Heart right ventricle (tissue), 16 donors: ENCODE measurements around the gene PTPN4. TPM values are rescaled to one million over a fixed set of nuclear protein-coding genes. Genes with fewer than 3 reads are reported as not detected.

Source experiments
- ATAC-seq, 8 donors: fragments of 200-7000 bp; cut with Tn5 transposase; one replicate each; pipeline ENCODE4 v1.9.1; 2020; ENCODE audit warnings: mild to moderate bottlenecking in 8 of 8, moderate library complexity in 8 of 8, moderate number of reproducible peaks in 1 of 8
- DNase-seq, 2 donors: peaks; one replicate each; pipeline ENCODE4 v3.0.0-alpha.2; 2020
- H3K27ac ChIP-seq, 10 donors: fragments of 200-600 bp; sonication (generic) in 2 of 10; one replicate each; pipeline versions ENCODE4 v1.5.0 to v1.8.0; 2020 to 2022; ENCODE audit warnings: mild to moderate bottlenecking in 3 of 10
- H3K27me3 ChIP-seq, 7 donors: fragments of 200-600 bp; one replicate each; pipeline ENCODE4 v1.8.0; 2021 to 2022; ENCODE audit warnings: mild to moderate bottlenecking in 2 of 7
- H3K36me3 ChIP-seq, 9 donors: fragments of 200-600 bp; sonication (generic) in 1 of 9; one replicate each; pipeline versions ENCODE4 v1.5.0 to v1.8.0; 2020 to 2022; ENCODE audit warnings: mild to moderate bottlenecking in 2 of 9
- H3K4me1 ChIP-seq, 9 donors: fragments of 200-600 bp; sonication (generic) in 1 of 9; one replicate each; pipeline versions ENCODE4 v1.5.0 to v1.8.0; 2020 to 2022; ENCODE audit warnings: mild to moderate bottlenecking in 4 of 9
- H3K4me3 ChIP-seq, 10 donors: fragments of 200-600 bp; sonication (generic) in 2 of 10; one replicate each; pipeline versions ENCODE4 v1.5.0 to v1.8.0; 2020 to 2022; ENCODE audit warnings: mild to moderate bottlenecking in 7 of 10, moderate library complexity in 2 of 10
- H3K9me3 ChIP-seq, 11 donors: fragments of 200-600 bp in 10 of 11; sonication (generic) in 2 of 11; one replicate each; pipeline versions ENCODE4 v1.5.0 to v1.8.0; 2013 to 2022; ENCODE audit warnings: mild to moderate bottlenecking in 2 of 11, control low read depth in 1 of 11, moderate library complexity in 1 of 11
- WGBS, 2 donors: extraction: QIAGEN DNeasy Blood & Tissue Kit; methylation state at CpG; one replicate each; pipeline ENCODE4 v1.1.7; 2013; ENCODE audit warnings: inconsistent platforms in 1 of 2; 5-methylcytosine and 5-hydroxymethylcytosine counted together
- intact Hi-C, 10 donors: fragments of 100-400 bp; cut with DNase I; formaldehyde crosslinking; loops; one replicate each; pipeline versions ENCODE4 v1.11.1 to v1.14.2; 2022
- polyA plus RNA-seq, 2 donors: library from polyadenylated mRNA; stranded (reverse); fragments of 200-250 nt; gene quantifications; one replicate each; pipeline ENCODE4 v1.2.3, GENCODE V29; 2013
- total RNA-seq, 10 donors: library from RNA; stranded (reverse); fragmentation: NEBNext Ultra II Directional in 3 of 10; extraction: Animal tissue kit (Norgen Biotek cat#: 25700) in 3 of 10; gene quantifications; one replicate each; pipeline versions ENCODE4 v1.2.1 to v1.2.4, GENCODE V29; 2021 to 2023
- TF ChIP-seq, protein P1 (sequence below), 9 donors: fragments of 200-600 bp; sonication (generic) in 2 of 9; IDR thresholded peaks; one replicate each; pipeline versions ENCODE4 v1.5.0 to v1.8.0; 2021 to 2022; ENCODE audit warnings: antibody characterized with exemption in 9 of 9, mild to moderate bottlenecking in 5 of 9, moderate library complexity in 1 of 9
- donor health status: Arrhythmogenic right ventricular cardiomyopathy.
- donor health status: ischemic (EF 13 %, LVEDD 7.1; RV severe dilation, severe dysfunction).
- donor health status: healthy with polysubstance abuse.
- donor health status: DM: no; HTN: yes; CAD: no.
- donor health status: DM: no; HTN: no; CAD: no.
- donor health status: ischemic (EF 25% LVEDD 6.9; RV normal size, moderate dysfunction).
- donor health status: ischemic (EF 25% LVEDD 5.7; RV mildly dilated, moderate dysfunction).
- donor health status: healthy.
- donor health status: DM: yes; HTN: yes; CAD: no.
- donor health status: Ischemic cardiomyopathy.
- donor health status: ischemic (EF 35%, LVEDD 5.7; RV mildly dilated, moderate dysfunction).
- donor health status: nonischemic (EF 11% LVEDD 7.7; RV severe dilation, severe dysfunction).
- donor health status: DM: yes; HTN: yes; CAD: no.
- donor health status: PGD.
- donor health status: ischemic (EF 29% LVEDD 5.4; RV normal size, mild dysfunction).
- donor health status: nonischemic (EF 23%, LVEDD 6.1; RV moderate dilation, normal function).

Gene PTPN4
- total and polyA plus RNA-seq, 12 donors = 2.5 to 56.1 (median 44.7) TPM

DNA sequence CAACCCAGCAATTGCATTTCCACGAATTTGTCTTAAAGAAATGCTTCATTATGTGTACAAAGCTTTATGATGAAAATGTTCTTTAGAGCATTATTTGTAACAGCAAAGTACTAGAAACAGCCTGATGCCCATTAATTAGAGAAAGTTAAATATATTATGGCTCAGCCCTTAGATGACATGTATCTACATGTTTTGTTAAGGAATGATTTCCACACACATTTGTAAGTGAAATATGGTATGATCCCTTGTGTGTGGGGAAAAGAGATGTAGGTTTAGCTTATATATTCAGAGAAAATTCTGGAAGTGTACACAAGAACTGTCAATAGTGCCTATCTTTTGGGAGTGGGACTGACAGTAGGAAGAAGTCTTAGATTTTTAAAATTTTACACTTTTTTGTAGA, 3.8 kb upstream of the PTPN4 start:
- DNase-seq (no peak), ATAC-seq (no peak)
- H3K36me3 ChIP-seq = no peaks in the 10 kb centered on the region
- H3K27me3 ChIP-seq = no peaks in the 10 kb centered on the region
- H3K4me1 ChIP-seq = peaks cover 0 to 37% (median 3%) of the 10 kb centered on the region in 9 donors
- H3K4me3 ChIP-seq = no peak overlapping the region
- intact Hi-C loops = loop anchor here in 7 of 10 donors (2.0 to 10.0 kb wide), 11 partner anchors 46 to 419 kb away; partner anchors contain the start of gene EPB41L5 (in 1 of the 7)
- WGBS, 2 donors = 67 to 90% methylated on average over 1 of the region's 1 CpG
- H3K9me3 ChIP-seq = no peaks in the 10 kb centered on the region
- no peak overlapping the region for H3K27ac ChIP-seq
- TF ChIP-seq, protein P1, sequence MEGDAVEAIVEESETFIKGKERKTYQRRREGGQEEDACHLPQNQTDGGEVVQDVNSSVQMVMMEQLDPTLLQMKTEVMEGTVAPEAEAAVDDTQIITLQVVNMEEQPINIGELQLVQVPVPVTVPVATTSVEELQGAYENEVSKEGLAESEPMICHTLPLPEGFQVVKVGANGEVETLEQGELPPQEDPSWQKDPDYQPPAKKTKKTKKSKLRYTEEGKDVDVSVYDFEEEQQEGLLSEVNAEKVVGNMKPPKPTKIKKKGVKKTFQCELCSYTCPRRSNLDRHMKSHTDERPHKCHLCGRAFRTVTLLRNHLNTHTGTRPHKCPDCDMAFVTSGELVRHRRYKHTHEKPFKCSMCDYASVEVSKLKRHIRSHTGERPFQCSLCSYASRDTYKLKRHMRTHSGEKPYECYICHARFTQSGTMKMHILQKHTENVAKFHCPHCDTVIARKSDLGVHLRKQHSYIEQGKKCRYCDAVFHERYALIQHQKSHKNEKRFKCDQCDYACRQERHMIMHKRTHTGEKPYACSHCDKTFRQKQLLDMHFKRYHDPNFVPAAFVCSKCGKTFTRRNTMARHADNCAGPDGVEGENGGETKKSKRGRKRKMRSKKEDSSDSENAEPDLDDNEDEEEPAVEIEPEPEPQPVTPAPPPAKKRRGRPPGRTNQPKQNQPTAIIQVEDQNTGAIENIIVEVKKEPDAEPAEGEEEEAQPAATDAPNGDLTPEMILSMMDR (IDR thresholded peaks at IDR 0.05) = no peak

DNA sequence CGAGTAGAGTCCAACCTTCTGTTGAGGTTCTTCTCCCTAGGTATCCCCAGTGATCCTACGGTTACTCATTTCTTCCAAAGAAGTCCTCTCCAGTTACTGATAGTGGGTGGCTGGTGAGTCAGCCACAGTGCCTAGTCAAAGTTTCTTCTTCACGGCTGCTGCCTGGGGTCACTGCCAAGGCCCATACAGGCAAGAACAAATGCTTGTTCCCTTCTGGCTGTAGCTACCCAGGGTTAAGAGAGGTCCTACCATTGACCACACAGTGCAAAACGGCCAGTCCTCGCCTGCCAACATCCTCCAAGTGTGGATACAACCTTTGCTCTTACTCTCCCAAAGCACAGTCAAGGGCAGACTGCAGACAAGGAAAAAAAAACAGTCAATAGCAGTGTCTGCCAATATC, 2.9 kb upstream of the PTPN4 start:
- intact Hi-C loops = loop anchor here in 7 of 10 donors (2.0 to 10.0 kb wide), 11 partner anchors 45 to 418 kb away; partner anchors contain the start of gene EPB41L5 (in 1 of the 7)
- Histone ChIP-seq H3K36me3 (no peaks in the 10 kb centered on the region), H3K27ac (peak overlapping the region in 7 of 10 donors; percentile 12 to 49 (median 44)), H3K4me1 (peaks cover 0 to 46% (median 10%) of the 10 kb centered on the region in 9 donors), H3K27me3 (no peaks in the 10 kb centered on the region), H3K4me3 (no peak overlapping the region), H3K9me3 (no peaks in the 10 kb centered on the region)
- 40 to 43% methylated on average over 5 of the region's 5 CpGs for WGBS, 2 donors
- TF ChIP-seq, protein P1 (IDR thresholded peaks at IDR 0.05) = no peak
- ATAC-seq (peak in 5 of 8 donors; percentile 2 to 61 (median 36)), DNase-seq (peak; percentile 53 to 56)

DNA sequence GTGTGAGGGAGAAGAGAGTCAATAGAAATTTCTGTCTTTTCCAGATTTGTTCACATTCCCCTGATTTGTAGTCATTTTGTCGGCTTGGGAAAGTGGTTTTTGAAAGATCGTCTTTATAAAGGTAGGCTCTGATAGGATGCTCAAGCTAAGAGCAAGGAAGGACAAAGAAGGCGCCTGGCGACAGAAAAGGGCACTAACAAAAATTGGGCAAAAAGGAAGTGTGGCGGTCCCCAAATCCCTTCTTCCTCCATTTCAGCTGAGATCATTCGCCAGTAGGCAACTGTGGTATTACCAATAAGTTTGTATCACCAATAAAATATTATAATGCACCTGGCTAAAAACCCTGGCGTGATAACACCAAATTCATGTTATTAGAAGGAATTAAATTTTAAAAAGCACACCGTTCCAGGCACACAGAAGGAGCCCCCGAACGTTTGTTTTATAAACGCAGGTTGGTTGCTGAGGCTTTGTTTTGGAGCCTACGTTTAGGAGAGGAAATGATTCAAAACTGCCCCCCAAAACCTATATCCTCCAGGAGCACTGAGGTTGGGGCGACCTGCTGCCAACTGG, 756 bp upstream of the PTPN4 start:
- no peaks in the 10 kb centered on the region for H3K9me3 ChIP-seq
- H3K4me1 ChIP-seq = peaks cover 0 to 53% (median 28%) of the 10 kb centered on the region in 9 donors
- no peaks in the 10 kb centered on the region for H3K36me3 ChIP-seq
- peak overlapping the region; percentile 55 to 97 (median 94) for H3K27ac ChIP-seq
- ATAC-seq (no peak), DNase-seq (no peak)
- WGBS, 2 donors = 39 to 41% methylated on average over 13 of the region's 13 CpGs
- H3K27me3 ChIP-seq = no peaks in the 10 kb centered on the region
- TF ChIP-seq, protein P1 (IDR thresholded peaks at IDR 0.05) = no peak
- H3K4me3 ChIP-seq = peak overlapping the region; percentile 69 to 94 (median 86)
- intact Hi-C loops = loop anchor here in 6 of 10 donors (2.0 to 10.0 kb wide), 10 partner anchors 43 to 416 kb away; partner anchors contain the start of gene EPB41L5 (in 1 of the 6)

DNA sequence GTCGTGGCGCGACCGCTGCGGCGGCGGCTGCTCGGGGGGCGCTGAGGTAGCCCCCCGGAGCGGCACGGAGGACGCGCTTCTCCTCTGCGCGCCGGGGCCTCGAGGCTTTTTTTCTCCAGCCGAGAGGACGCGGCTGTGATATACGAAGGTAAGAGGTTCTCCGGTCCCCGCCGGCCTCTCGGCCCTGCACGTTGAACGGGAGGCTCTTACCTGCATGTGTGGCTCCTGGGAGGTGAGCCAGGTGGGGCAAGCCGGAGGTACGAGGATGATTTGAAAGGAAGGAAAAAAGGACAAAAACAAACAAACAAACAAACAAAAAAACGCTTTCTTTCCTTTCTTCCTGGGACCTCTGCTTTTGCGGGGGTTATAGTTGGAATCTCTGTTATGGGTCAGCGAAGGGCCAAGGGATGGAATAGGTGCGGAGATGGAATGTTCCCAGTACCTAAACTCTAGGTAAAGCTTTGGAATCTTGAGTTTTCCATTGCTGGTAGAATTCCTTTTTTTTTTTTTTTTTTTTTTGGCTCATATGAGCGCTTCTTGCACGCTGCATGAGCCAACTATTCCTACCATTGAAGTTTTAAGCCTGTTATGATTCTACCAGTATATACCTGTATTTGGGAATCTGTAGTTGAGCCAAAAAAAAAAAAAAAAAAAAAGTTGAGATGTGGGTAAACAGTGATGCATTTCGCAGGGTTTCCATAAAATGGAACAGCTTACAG, 674 bp downstream of the PTPN4 start:
- Histone ChIP-seq H3K27me3 (no peaks in the 10 kb centered on the region), H3K9me3 (no peaks in the 10 kb centered on the region), H3K4me1 (peaks cover 0 to 55% (median 32%) of the 10 kb centered on the region in 9 donors), H3K4me3 (peak overlapping the region; percentile 69 to 94 (median 86)), H3K36me3 (no peaks in the 10 kb centered on the region), H3K27ac (peak overlapping the region; percentile 81 to 97 (median 94))
- intact Hi-C loops = loop anchor here in 1 of 10 donors (5.0 kb wide), 1 partner anchor 57 kb away; no protein-coding TSS in a partner anchor
- TF ChIP-seq, protein P1 (IDR thresholded peaks at IDR 0.05) = no peak
- ATAC-seq = peak in 2 of 8 donors; percentile 1
- peak in 1 of 2 donors; percentile 13 for DNase-seq
- 1% methylated on average over 37 of the region's 37 CpGs for WGBS, 2 donors
